Gastrocnemius medialis (tissue), 4 donors: Measurements from ENCODE around the gene FOCAD.

Experiments used
- CTCF ChIP-seq, 5 experiments: fragments of 450-650 bp in 3 of 5; fragments of 200-600 bp in 2 of 5; sonication (generic) in 2 of 5; IDR thresholded peaks in 4 of 5; conservative IDR thresholded peaks in 1 of 5; 1 replicate in 4 of 5; 2 replicates in 1 of 5; pipeline ENCODE4 v1.5.1; 2016 to 2019; ENCODE audit warnings: antibody characterized with exemption in 5 of 5, mild to moderate bottlenecking in 3 of 5, moderate library complexity in 3 of 5
- POLR2A ChIP-seq, 2 donors: fragments of 450-650 bp; IDR thresholded peaks; one replicate each; pipeline ENCODE4 v1.6.1; 2017; ENCODE audit warnings: antibody characterized with exemption in 2 of 2, mild to moderate bottlenecking in 2 of 2, moderate library complexity in 2 of 2

- TF ChIP-seq CTCF (IDR thresholded peaks at IDR 0.05 in 4 of 5, conservative IDR thresholded peaks at IDR 0.05 in 1 of 5), result no peak
- no peak for TF ChIP-seq POLR2A (IDR thresholded peaks at IDR 0.05)
Observed at GRCh38 chr9:21023861-21024260, 339.8 kb downstream of the FOCAD start.
